K562 (cell line): ENCODE measurements around the gene AGAP1. TPM values are rescaled to one million over a fixed set of nuclear protein-coding genes. Genes with fewer than 3 reads are reported as not detected.

Source experiments
- ATAC-seq: fragments of 200-7000 bp; cut with Tn5 transposase; 3 replicates; pipeline ENCODE4 v1.9.1; 2020; ENCODE audit warnings: moderate library complexity
- BruUV-seq: library from RNA; stranded (reverse); fragments of 400-500 nt; replicated peaks from 2 replicates; lab custom pipeline; 2021; lab: Mats Ljungman, UMichigan
- CTCF ChIA-PET: fragments of 300-600 bp; formaldehyde crosslinking; extraction: SDS; loops from one replicate; lab custom pipeline; 2021; ENCODE audit warnings: low intra/inter-chr PET ratio; lab: Yijun Ruan, JAX
- POLR2A ChIA-PET: fragments of 300-600, 350-650 bp; sonication (Branson Sonifier 250); formaldehyde crosslinking; extraction: SDS; loops from one replicate; lab custom pipeline; 2021; ENCODE audit warnings: antibody characterized with exemption, inconsistent platforms; lab: Yijun Ruan, JAX
- DNase-seq, 4 experiments: peaks; one replicate each; pipeline versions ENCODE4 v3.0.0 to v3.0.0-alpha.2; 2011 to 2018; ENCODE audit warnings: low spot score in 3 of 4, mixed read lengths in 3 of 4; ENCODE audit errors: extremely low read depth in 1 of 4
- FAIRE-seq: peaks from 2 replicates; lab custom pipeline; 2011; peaks lifted over from hg19 to GRCh38; lab: Jason Lieb, UNC
- H2AFZ ChIP-seq: 2 replicates; pipeline ENCODE4 v1.6.0; 2011; ENCODE audit warnings: low read depth, low read length, control low read depth, inconsistent platforms
- H3K27ac ChIP-seq: fragments of 200-600 bp; 3 replicates; pipeline ENCODE4 v1.8.0; 2011; ENCODE audit warnings: low read depth, mild to moderate bottlenecking, control low read depth, inconsistent platforms, low read length, moderate library complexity, mixed read lengths; ENCODE audit errors: extremely low read depth
- H3K27me3 ChIP-seq, 2 experiments: fragments of 300-600 bp in 1 of 2; 2 replicates in 1 of 2; 3 replicates in 1 of 2; pipeline versions ENCODE4 v1.6.0 to v1.8.0; 2011; ENCODE audit warnings: inconsistent platforms in 2 of 2, low read length in 2 of 2, mild to moderate bottlenecking in 1 of 2, mixed read lengths in 1 of 2, moderate library complexity in 1 of 2; ENCODE audit not compliant: control insufficient read depth in 2 of 2, insufficient read depth in 2 of 2
- H3K36me3 ChIP-seq: fragments of 300-600 bp; 3 replicates; pipeline ENCODE4 v1.8.0; 2011; ENCODE audit warnings: mild to moderate bottlenecking, low read length, inconsistent platforms; ENCODE audit not compliant: control insufficient read depth, insufficient read depth
- H3K4me1 ChIP-seq, 2 experiments: fragments of 200-600 bp in 1 of 2; replicated peaks in 1 of 2; 2 replicates in 1 of 2; 3 replicates in 1 of 2; pipeline versions ENCODE4 v1.5.1 to v1.8.0; 2011; ENCODE audit warnings: inconsistent platforms in 2 of 2, low read length in 2 of 2, mild to moderate bottlenecking in 1 of 2, mixed read lengths in 1 of 2, moderate library complexity in 1 of 2; ENCODE audit not compliant: control insufficient read depth in 2 of 2, insufficient read depth in 2 of 2
- H3K4me2 ChIP-seq: 2 replicates; pipeline ENCODE4 v1.6.1; 2011; ENCODE audit warnings: low read length, control low read depth, inconsistent platforms, mixed read lengths; ENCODE audit not compliant: insufficient read depth
- H3K4me3 ChIP-seq: fragments of 200-600 bp; sonication (generic), shearing (Covaris generic); 2 replicates; pipeline ENCODE4 v1.5.1; 2016; ENCODE audit warnings: control low read depth, inconsistent platforms
- H3K79me2 ChIP-seq: fragments of 200-600 bp; 3 replicates; pipeline ENCODE4 v1.8.0; 2011; ENCODE audit warnings: low read length, inconsistent platforms; ENCODE audit not compliant: control insufficient read depth, insufficient read depth
- H3K9ac ChIP-seq, 2 experiments: 2 replicates each; pipeline versions ENCODE4 v1.6.0 to v1.6.1; 2011; ENCODE audit warnings: low read depth in 2 of 2, low read length in 2 of 2, control low read depth in 1 of 2, inconsistent platforms in 1 of 2, mild to moderate bottlenecking in 1 of 2, mixed read lengths in 1 of 2; ENCODE audit not compliant: insufficient read depth in 1 of 2
- H3K9me1 ChIP-seq: one replicate; pipeline ENCODE4 v1.6.0; 2011; ENCODE audit warnings: inconsistent platforms, mild to moderate bottlenecking, low read length, moderate library complexity; ENCODE audit not compliant: control insufficient read depth, insufficient read depth
- H3K9me3 ChIP-seq: replicated peaks from 2 replicates; pipeline ENCODE4 v1.5.1; 2011; ENCODE audit warnings: low read depth, low read length, inconsistent platforms; ENCODE audit not compliant: control insufficient read depth, insufficient read depth
- H4K20me1 ChIP-seq: replicated peaks from 2 replicates; pipeline ENCODE4 v1.6.1; 2011; ENCODE audit warnings: low read length, inconsistent platforms, mixed read lengths; ENCODE audit not compliant: control insufficient read depth, insufficient read depth
- BRD4 ChIP-seq: fragments of 200-600 bp; sonication (generic); IDR thresholded peaks from 2 replicates; pipeline ENCODE4 v1.6.1; 2017; ENCODE audit warnings: inconsistent platforms
- HIVEP1 ChIP-seq: fragments of 250-450 bp; sonication (Bioruptor Pico); IDR thresholded peaks from 2 replicates; pipeline ENCODE4 v1.4.0; 2020; ENCODE audit warnings: mild to moderate bottlenecking
- NEUROD1 ChIP-seq: fragments of 150-350 bp; IDR thresholded peaks from 2 replicates; pipeline ENCODE4 v1.6.1; 2014; ENCODE audit warnings: borderline replicate concordance, low read length, low read depth; ENCODE audit not compliant: partially characterized antibody
- PKNOX1 ChIP-seq: fragments of 450-650 bp; IDR thresholded peaks from 2 replicates; pipeline ENCODE4 v1.6.1; 2016
- PREB ChIP-seq: sonication (generic); formaldehyde crosslinking; IDR thresholded peaks from 2 replicates; pipeline ENCODE4 v1.8.1; 2023; ENCODE audit warnings: mild to moderate bottlenecking, missing genetic modification reagents
- RBM39 ChIP-seq: fragments of 200-400 bp; formaldehyde crosslinking; optimal IDR thresholded peaks from 2 replicates; pipeline ENCODE3; 2018; ENCODE audit warnings: low read depth, low read length
- SMARCE1 ChIP-seq: fragments of 450-650 bp; IDR thresholded peaks from 2 replicates; pipeline ENCODE4 v1.7.1; 2016; ENCODE audit warnings: mild to moderate bottlenecking
- ZBTB17 ChIP-seq: fragments of 450-650 bp; formaldehyde crosslinking; IDR thresholded peaks from 2 replicates; pipeline ENCODE4 v1.4.0; 2020; ENCODE audit warnings: mild to moderate bottlenecking
- ZFX ChIP-seq: sonication (generic); formaldehyde crosslinking; IDR thresholded peaks from 2 replicates; pipeline ENCODE4 v1.8.0; 2022; ENCODE audit warnings: mild to moderate bottlenecking, missing genetic modification reagents, moderate library complexity
- ZNF318 ChIP-seq, 2 experiments: fragments of 450-650 bp; IDR thresholded peaks; 2 replicates each; pipeline ENCODE4 v1.6.1; 2016; ENCODE audit warnings: mild to moderate bottlenecking in 2 of 2, borderline replicate concordance in 1 of 2, low read depth in 1 of 2, moderate library complexity in 1 of 2
- ZNF384 ChIP-seq: IDR thresholded peaks from 2 replicates; pipeline ENCODE4 v1.6.1; 2012; ENCODE audit warnings: low read depth, low read length, improper control_type of control experiment
- WGBS: fragments of 100-300 bp; shearing (Covaris generic); methylation state at CpG from one replicate; pipeline ENCODE4 v1.1.6; 2016; ENCODE audit warnings: low coverage, mixed read lengths; ENCODE audit not compliant: insufficient coverage; ENCODE audit errors: missing lambda C conversion rate; 5-methylcytosine and 5-hydroxymethylcytosine counted together
- in situ Hi-C: fragments of 300-500 bp; cut with MboI; formaldehyde crosslinking; loops from 4 replicates; pipeline ENCODE4 v1.15.0; 2018; ENCODE audit warnings: inconsistent platforms, mixed read lengths
- intact Hi-C: fragments of 100-400 bp; cut with micrococcal nuclease; formaldehyde crosslinking; loops from 2 replicates; pipeline ENCODE4 v1.14.2; 2022
- polyA plus RNA-seq, 8 experiments: library from polyadenylated mRNA; depleted of rRNA in 4 of 8; stranded (reverse) in 5 of 8; unstranded in 3 of 8; fragments of >200 nt; fragmentation: Nextera tagmentation in 2 of 8; fragmentation: Illumina TruSeq in 1 of 8; extraction: Ambion mirVana in 2 of 8; extraction: Trizol in 1 of 8; gene quantifications; 2 replicates each; pipeline versions ENCODE4 v1.2.1 to v1.2.3, GENCODE V29; 2011 to 2014; ENCODE audit warnings: inconsistent platforms in 1 of 8, missing spikeins in 1 of 8
- total RNA-seq, 7 experiments: library from RNA; depleted of rRNA in 6 of 7; stranded (reverse); fragments of >200 nt in 6 of 7; fragmentation: Illumina TruSeq in 2 of 7; extraction: Trizol in 2 of 7; gene quantifications; 2 replicates each; pipeline versions ENCODE4 v1.2.1 to v1.2.3, GENCODE V29; 2011 to 2021; ENCODE audit warnings: low replicate concordance in 1 of 7

The AGAP1 gene
- total and polyA plus RNA-seq, 9 of the 15 experiments (the other 6 are each of a cell fraction or from before 2014, with no cell fraction given) = 1.3 to 24.0 (median 10.6) TPM

GRCh38 chr2:236083934-236084333 is 590.1 kb downstream of the AGAP1 start:
- intact Hi-C loops (no loop called here), in situ Hi-C loops (no loop called here)
- Histone ChIP-seq H3K4me1 (no peaks in the 10 kb centered on the region), H3K4me3 (no peak overlapping the region), H3K36me3 (no peaks in the 10 kb centered on the region), H2AFZ (no peak overlapping the region), H3K9ac (no peak overlapping the region), H4K20me1 (no peaks in the 10 kb centered on the region), H3K27me3 (no peaks in the 10 kb centered on the region), H3K9me3 (no peaks in the 10 kb centered on the region), H3K9me1 (no peaks in the 10 kb centered on the region), H3K4me2 (no peak overlapping the region), H3K27ac (no peak overlapping the region), H3K79me2 (no peaks in the 10 kb centered on the region)
- DNase-seq (no peak), FAIRE-seq (no peak), ATAC-seq (no peak)
- ChIA-PET POLR2A (no interaction called here), CTCF (no interaction called here)
- BruUV-seq = no TSS peak
- 72% methylated on average over 6 of the region's 8 CpGs for WGBS
- TF ChIP-seq ZFX (no peak), PKNOX1 (no peak), BRD4 (no peak), ZBTB17 (CRISPR knock-in tag) (no peak), ZNF384 (no peak), HIVEP1 (CRISPR knock-in tag) (no peak), RBM39 (no peak), ZNF318 (IDR thresholded peaks at IDR 0.05; ENCODE audit: borderline replicate concordance in 1 of 2, low read depth in 1 of 2) (no peak), NEUROD1 (no peak), SMARCE1 (no peak), PREB (CRISPR knock-in tag) (no peak)
